Mesenchymal stem cell (in vitro differentiated cells and primary cell): ENCODE data around the gene C17orf114.

ENCODE experiments used
- DNase-seq: peaks from one replicate; pipeline ENCODE4 v3.0.0-alpha.2; 2013
- H2AFZ ChIP-seq: one replicate; pipeline ENCODE4 v1.6.1; 2013; ENCODE audit warnings: low read depth, mild to moderate bottlenecking, control low read depth, inconsistent platforms, low read length, moderate library complexity
- H2AK5ac ChIP-seq: 2 replicates; pipeline ENCODE4 v1.6.1; 2013; ENCODE audit warnings: low read length, moderate library complexity, mild to moderate bottlenecking, inconsistent platforms; ENCODE audit not compliant: severe bottlenecking
- H2BK120ac ChIP-seq: one replicate; pipeline ENCODE4 v1.6.1; 2013; ENCODE audit warnings: low read depth, mild to moderate bottlenecking, inconsistent platforms, low read length, moderate library complexity
- H2BK12ac ChIP-seq, 2 experiments: one replicate each; pipeline ENCODE4 v1.6.1; 2013; ENCODE audit warnings: inconsistent platforms in 2 of 2, low read length in 2 of 2, mild to moderate bottlenecking in 2 of 2, moderate library complexity in 2 of 2, control low read depth in 1 of 2
- H2BK15ac ChIP-seq: one replicate; pipeline ENCODE4 v1.6.1; 2013; ENCODE audit warnings: mild to moderate bottlenecking, low read depth, inconsistent platforms; ENCODE audit not compliant: poor library complexity, severe bottlenecking
- H2BK5ac ChIP-seq: 2 replicates; pipeline ENCODE4 v1.6.1; 2013; ENCODE audit warnings: low read depth, mild to moderate bottlenecking, low read length, control low read depth, inconsistent platforms; ENCODE audit not compliant: poor library complexity, severe bottlenecking
- H3K14ac ChIP-seq, 2 experiments: one replicate each; pipeline ENCODE4 v1.6.1; 2013; ENCODE audit warnings: inconsistent platforms in 2 of 2, low read length in 2 of 2, control low read depth in 1 of 2, mild to moderate bottlenecking in 1 of 2, moderate library complexity in 1 of 2
- H3K18ac ChIP-seq, 2 experiments: one replicate each; pipeline ENCODE4 v1.6.1; 2013; ENCODE audit warnings: inconsistent platforms in 2 of 2, low read length in 2 of 2, control low read depth in 1 of 2, low read depth in 1 of 2, mild to moderate bottlenecking in 1 of 2
- H3K23ac ChIP-seq, 2 experiments: one replicate each; pipeline ENCODE4 v1.6.1; 2013; ENCODE audit warnings: inconsistent platforms in 2 of 2, low read length in 2 of 2, mild to moderate bottlenecking in 2 of 2, moderate library complexity in 2 of 2, control low read depth in 1 of 2
- H3K27ac ChIP-seq: 2 replicates; pipeline ENCODE4 v1.5.1; 2013; ENCODE audit warnings: mild to moderate bottlenecking, moderate library complexity, low read length, control low read depth, inconsistent platforms; ENCODE audit not compliant: poor library complexity, severe bottlenecking
- H3K27me3 ChIP-seq, 2 experiments: 2 replicates each; pipeline versions ENCODE4 v1.6.1 to v1.7.0; 2013; ENCODE audit warnings: low read length in 2 of 2, mild to moderate bottlenecking in 2 of 2, moderate library complexity in 2 of 2, control low read depth in 1 of 2, inconsistent platforms in 1 of 2; ENCODE audit not compliant: control insufficient read depth in 1 of 2, insufficient read depth in 1 of 2
- H3K36me3 ChIP-seq, 2 experiments: 2 replicates each; pipeline versions ENCODE4 v1.6.1 to v1.7.0; 2013; ENCODE audit warnings: low read length in 2 of 2, control low read depth in 1 of 2, inconsistent platforms in 1 of 2, low read depth in 1 of 2, mild to moderate bottlenecking in 1 of 2; ENCODE audit not compliant: insufficient read depth in 2 of 2, control insufficient read depth in 1 of 2
- H3K4ac ChIP-seq, 2 experiments: one replicate each; pipeline ENCODE4 v1.6.1; 2013; ENCODE audit warnings: inconsistent platforms in 2 of 2, low read length in 2 of 2, mild to moderate bottlenecking in 2 of 2, moderate library complexity in 2 of 2, control low read depth in 1 of 2, low read depth in 1 of 2
- H3K4me1 ChIP-seq: 2 replicates; pipeline ENCODE4 v1.6.1; 2013; ENCODE audit warnings: low read depth, low read length, control low read depth; ENCODE audit not compliant: control insufficient read depth, insufficient read depth
- H3K4me2 ChIP-seq: 2 replicates; pipeline ENCODE4 v1.6.1; 2013; ENCODE audit warnings: low read length, mild to moderate bottlenecking, inconsistent platforms; ENCODE audit not compliant: poor library complexity, severe bottlenecking
- H3K4me3 ChIP-seq, 2 experiments: 2 replicates each; pipeline versions ENCODE4 v1.5.1 to v1.7.0; 2013; ENCODE audit warnings: low read length in 2 of 2, mild to moderate bottlenecking in 2 of 2, control low read depth in 1 of 2, low read depth in 1 of 2; ENCODE audit not compliant: insufficient read depth in 1 of 2
- H3K79me1 ChIP-seq: replicated peaks from 2 replicates; pipeline ENCODE4 v1.6.1; 2013; ENCODE audit warnings: mild to moderate bottlenecking, control low read depth, low read length, inconsistent platforms; ENCODE audit not compliant: poor library complexity, severe bottlenecking
- H3K9ac ChIP-seq: 2 replicates; pipeline ENCODE4 v1.7.0; 2013; ENCODE audit warnings: mild to moderate bottlenecking, low read length, moderate library complexity
- H3K9me3 ChIP-seq: 2 replicates; pipeline ENCODE4 v1.7.0; 2013; ENCODE audit warnings: mild to moderate bottlenecking, low read length; ENCODE audit not compliant: control insufficient read depth
- H4K8ac ChIP-seq: one replicate; pipeline ENCODE4 v1.6.1; 2013; ENCODE audit warnings: inconsistent platforms, mild to moderate bottlenecking, low read length, moderate library complexity
- H4K91ac ChIP-seq: one replicate; pipeline ENCODE4 v1.6.1; 2013; ENCODE audit warnings: mild to moderate bottlenecking, low read length, inconsistent platforms
- WGBS: methylation state at CpG from one replicate; pipeline ENCODE4 v1.1.7; 2013; ENCODE audit warnings: mixed read lengths; 5-methylcytosine and 5-hydroxymethylcytosine counted together

C17orf114 gene

DNA sequence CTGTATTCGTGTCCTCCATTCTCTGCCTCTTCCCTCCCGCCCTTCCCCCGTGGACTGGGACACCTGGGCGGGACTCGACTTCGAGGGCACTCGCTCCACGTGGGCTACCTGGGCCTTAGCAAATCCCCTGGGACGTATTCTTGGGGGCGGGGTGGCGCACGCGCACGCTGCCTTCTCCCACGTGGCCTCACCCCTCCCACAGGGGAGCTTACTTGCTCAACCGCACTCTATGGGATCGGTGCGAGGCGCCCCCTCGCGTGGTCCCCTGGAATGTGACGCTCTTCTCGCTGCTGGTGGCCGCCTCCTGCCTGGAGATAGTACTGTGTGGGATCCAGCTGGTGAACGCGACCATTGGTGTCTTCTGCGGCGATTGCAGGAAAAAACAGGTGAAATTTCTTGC, 19.5 kb downstream of the C17orf114 start:
- Histone ChIP-seq H2BK15ac (no peak overlapping the region), H3K4me2 (no peak overlapping the region), H2AK5ac (no peak overlapping the region), H3K27ac (no peak overlapping the region), H3K4me3 (no peak overlapping the region), H3K27me3 (peaks cover 19 to 60% of the 10 kb centered on the region in 2 experiments), H3K4ac (no peak overlapping the region), H3K14ac (no peak overlapping the region), H2BK12ac (no peak overlapping the region), H3K4me1 (peaks cover 2% of the 10 kb centered on the region), H2AFZ (no peak overlapping the region), H2BK120ac (no peak overlapping the region), H4K91ac (no peak overlapping the region), H3K79me1 (no peaks in the 10 kb centered on the region), H3K36me3 (no peaks in the 10 kb centered on the region), H4K8ac (no peak overlapping the region), H2BK5ac (no peak overlapping the region), H3K23ac (no peak overlapping the region), H3K9ac (no peak overlapping the region), H3K9me3 (no peaks in the 10 kb centered on the region), H3K18ac (no peak overlapping the region)
- WGBS = 73% methylated on average over 28 of the region's 28 CpGs
- no peak for DNase-seq

- Histone ChIP-seq H4K8ac (no peak overlapping the region), H2AK5ac (no peak overlapping the region), H3K4me2 (no peak overlapping the region), H4K91ac (no peak overlapping the region), H3K36me3 (no peaks in the 10 kb centered on the region), H3K4me3 (no peak overlapping the region), H3K4ac (no peak overlapping the region), H3K27ac (no peak overlapping the region), H3K9ac (no peak overlapping the region), H2BK5ac (no peak overlapping the region), H3K79me1 (no peaks in the 10 kb centered on the region), H3K4me1 (no peaks in the 10 kb centered on the region), H2BK12ac (no peak overlapping the region), H3K23ac (no peak overlapping the region), H2BK120ac (no peak overlapping the region), H3K18ac (no peak overlapping the region), H3K9me3 (no peaks in the 10 kb centered on the region), H3K27me3 (peaks cover 20 to 72% of the 10 kb centered on the region in 2 experiments), H2AFZ (no peak overlapping the region), H3K14ac (no peak overlapping the region), H2BK15ac (no peak overlapping the region)
- 81% methylated on average over 10 of the region's 11 CpGs for WGBS
- DNase-seq = no peak
Observed at GRCh38 chr17:4780325-4780955, 21.7 kb downstream of the C17orf114 start.

- no peaks in the 10 kb centered on the region for H3K4me1 ChIP-seq
- H3K4ac ChIP-seq = no peak overlapping the region
- H2AFZ ChIP-seq = no peak overlapping the region
- H2BK12ac ChIP-seq = no peak overlapping the region
- no peak overlapping the region for H4K91ac ChIP-seq
- no peak overlapping the region for H3K4me2 ChIP-seq
- H3K18ac ChIP-seq = no peak overlapping the region
- H2BK15ac ChIP-seq = no peak overlapping the region
- WGBS = 80% methylated on average over 9 of the region's 9 CpGs
- no peak overlapping the region for H2BK5ac ChIP-seq
- H3K23ac ChIP-seq = no peak overlapping the region
- no peak overlapping the region for H3K14ac ChIP-seq
- H3K4me3 ChIP-seq = no peak overlapping the region
- H3K36me3 ChIP-seq = no peaks in the 10 kb centered on the region
- no peak overlapping the region for H3K27ac ChIP-seq
- H3K9ac ChIP-seq = no peak overlapping the region
- no peaks in the 10 kb centered on the region for H3K9me3 ChIP-seq
- H4K8ac ChIP-seq = no peak overlapping the region
- no peak overlapping the region for H2AK5ac ChIP-seq
- no peak overlapping the region for H2BK120ac ChIP-seq
- H3K27me3 ChIP-seq = peaks cover 29 to 69% of the 10 kb centered on the region in 2 experiments
- DNase-seq = no peak
- no peaks in the 10 kb centered on the region for H3K79me1 ChIP-seq
Observed at GRCh38 chr17:4777969-4778760, 24.0 kb downstream of the C17orf114 start.

- Histone ChIP-seq H3K36me3 (no peaks in the 10 kb centered on the region), H3K4me1 (no peaks in the 10 kb centered on the region), H4K91ac (no peak overlapping the region), H3K4me2 (no peak overlapping the region), H3K9me3 (no peaks in the 10 kb centered on the region), H3K18ac (no peak overlapping the region), H2AFZ (no peak overlapping the region), H3K14ac (no peak overlapping the region), H2AK5ac (no peak overlapping the region), H3K27me3 (peaks cover 29 to 51% of the 10 kb centered on the region in 2 experiments), H3K23ac (no peak overlapping the region), H3K4me3 (no peak overlapping the region), H3K79me1 (no peaks in the 10 kb centered on the region), H3K4ac (no peak overlapping the region), H3K9ac (no peak overlapping the region), H2BK120ac (no peak overlapping the region), H2BK5ac (no peak overlapping the region), H2BK15ac (no peak overlapping the region), H2BK12ac (no peak overlapping the region), H4K8ac (no peak overlapping the region), H3K27ac (no peak overlapping the region)
- 82% methylated on average over 10 of the region's 10 CpGs for WGBS
- no peak for DNase-seq
Observed at GRCh38 chr17:4772235-4772613, 29.9 kb downstream of the C17orf114 start.
